Skeletal muscle satellite cell (primary cell): ENCODE results near the gene TMEM120A.

Source experiments
- H3K27me3 ChIP-seq: 2 replicates; pipeline ENCODE4 v1.7.0; 2013; ENCODE audit warnings: low read length; ENCODE audit not compliant: control insufficient read depth, insufficient read depth
- H3K36me3 ChIP-seq: 2 replicates; pipeline ENCODE4 v1.7.0; 2013; ENCODE audit warnings: mild to moderate bottlenecking, control low read depth, low read length; ENCODE audit not compliant: insufficient read depth
- H3K4me1 ChIP-seq: 2 replicates; pipeline ENCODE4 v1.7.0; 2013; ENCODE audit warnings: low read length; ENCODE audit not compliant: control insufficient read depth, insufficient read depth
- H3K4me2 ChIP-seq: 2 replicates; pipeline ENCODE4 v1.7.0; 2013; ENCODE audit warnings: mild to moderate bottlenecking, low read length
- H3K4me3 ChIP-seq: 2 replicates; pipeline ENCODE4 v1.7.0; 2013; ENCODE audit warnings: low read length
- H3K9ac ChIP-seq: 2 replicates; pipeline ENCODE4 v1.7.0; 2013; ENCODE audit warnings: mild to moderate bottlenecking, low read depth, low read length, moderate library complexity
- H3K9me3 ChIP-seq: replicated peaks from 2 replicates; pipeline ENCODE4 v1.7.0; 2013; ENCODE audit warnings: mild to moderate bottlenecking, control low read depth, low read length

The TMEM120A gene

DNA sequence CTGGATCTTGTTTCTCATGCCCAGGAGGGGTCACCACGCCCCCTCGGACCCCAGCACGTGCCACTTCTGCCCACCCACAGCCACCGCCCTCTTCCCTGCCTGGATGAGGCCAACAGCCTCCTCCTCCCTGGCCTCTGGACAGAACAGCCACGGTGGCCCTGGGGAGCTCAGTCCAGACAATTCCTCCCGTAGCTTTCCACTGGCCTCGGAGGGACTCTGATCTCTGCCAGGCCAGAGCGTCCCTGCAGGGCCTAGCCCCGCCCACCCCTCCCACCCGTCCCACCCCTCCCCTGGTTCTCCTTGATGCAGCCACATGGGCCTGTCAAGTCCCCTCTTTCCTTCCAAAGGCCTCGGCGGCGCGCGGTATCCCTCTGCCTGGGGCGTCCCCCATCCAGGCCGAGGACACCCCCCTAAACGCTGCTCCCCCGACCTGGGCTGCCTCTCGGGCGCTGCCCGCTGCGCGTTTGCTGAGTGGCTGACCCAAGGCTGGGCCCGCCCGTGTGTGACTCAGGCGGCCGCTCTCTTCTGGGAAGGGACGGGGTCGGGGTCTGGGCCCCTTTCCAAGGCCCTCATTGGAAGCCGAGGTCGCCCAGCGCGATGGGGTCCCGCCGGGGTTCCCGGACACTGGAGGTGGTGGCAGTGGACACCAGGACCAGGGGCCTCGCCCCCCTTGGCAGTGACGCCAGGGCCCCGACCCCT lies 557 bp downstream of the TMEM120A start:
- H3K4me1 ChIP-seq, result peaks cover 11% of the 10 kb centered on the region
- no peaks in the 10 kb centered on the region for H3K9me3 ChIP-seq
- peak overlapping the region; percentile 100 for H3K4me2 ChIP-seq
- H3K36me3 ChIP-seq, result peaks cover 11% of the 10 kb centered on the region
- no peaks in the 10 kb centered on the region for H3K27me3 ChIP-seq
- peak overlapping the region; percentile 86 for H3K9ac ChIP-seq
- peak overlapping the region; percentile 97 for H3K4me3 ChIP-seq

DNA sequence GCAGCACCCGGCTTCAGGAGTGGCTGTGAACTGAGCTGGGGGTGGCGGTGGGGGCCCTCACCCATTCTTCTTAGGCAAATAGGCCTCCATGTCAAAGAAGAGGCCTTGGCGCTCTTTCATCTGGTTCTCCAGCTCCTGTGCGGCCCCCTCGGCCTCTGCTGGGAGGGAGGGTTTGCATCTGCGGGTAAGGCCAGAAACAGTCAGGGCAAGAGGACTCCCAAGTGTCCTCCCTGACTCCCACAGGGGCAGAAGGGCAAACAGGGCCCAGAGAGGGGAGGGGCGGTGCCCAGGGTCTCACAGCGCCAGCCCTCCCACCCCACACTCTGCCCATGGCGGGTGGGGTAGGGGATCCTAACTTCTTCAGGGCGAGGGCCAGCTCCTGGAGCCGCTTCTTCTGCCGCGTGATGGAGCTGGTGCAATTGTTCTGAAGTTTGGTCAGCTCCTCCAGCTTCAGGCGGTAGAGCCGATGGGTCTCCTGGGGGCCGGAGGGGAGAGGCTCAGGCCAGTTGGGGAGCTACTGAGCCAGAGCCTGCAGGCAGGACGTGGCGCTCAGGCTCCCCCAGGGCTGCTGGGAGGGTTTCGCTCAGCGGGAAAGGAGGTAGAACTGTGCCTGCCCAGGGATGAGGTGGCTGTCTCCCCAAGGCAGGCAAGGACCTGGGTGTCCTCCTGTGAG lies 2.2 kb downstream of the TMEM120A start:
- H3K4me2 ChIP-seq, result no peak overlapping the region
- peaks cover 19% of the 10 kb centered on the region for H3K36me3 ChIP-seq
- H3K4me3 ChIP-seq, result no peak overlapping the region
- H3K27me3 ChIP-seq, result no peaks in the 10 kb centered on the region
- H3K4me1 ChIP-seq, result peaks cover 11% of the 10 kb centered on the region
- no peaks in the 10 kb centered on the region for H3K9me3 ChIP-seq
- H3K9ac ChIP-seq, result no peak overlapping the region

DNA sequence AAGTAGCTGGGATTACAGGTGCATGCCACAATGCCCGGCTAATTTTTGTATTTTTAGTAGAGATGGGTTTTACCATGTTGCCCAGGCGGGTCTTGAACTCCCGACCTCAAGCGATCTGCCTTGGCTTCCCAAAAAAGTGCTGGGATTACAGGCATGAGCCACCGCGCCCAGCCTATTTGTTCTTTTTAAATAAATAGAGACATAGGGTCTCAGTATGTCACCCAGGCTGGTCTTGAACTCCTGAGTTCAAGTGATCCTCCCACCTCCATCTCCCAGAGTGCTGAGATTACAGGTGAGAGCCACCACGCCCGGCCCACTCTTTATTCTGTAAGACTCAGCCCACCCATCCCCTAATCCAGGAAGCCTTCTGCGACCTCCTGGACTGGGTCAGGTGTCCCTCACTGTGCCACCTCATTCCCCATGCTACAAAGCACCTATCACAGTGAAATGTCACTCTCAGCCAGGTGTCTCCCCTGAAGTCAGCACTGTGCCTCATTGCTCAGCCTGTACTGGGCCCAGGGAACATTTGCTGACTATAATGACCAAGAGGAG lies 2.8 kb downstream of the TMEM120A start:
- Histone ChIP-seq H3K36me3 (peaks cover 20% of the 10 kb centered on the region), H3K4me2 (no peak overlapping the region), H3K4me1 (peaks cover 11% of the 10 kb centered on the region)

DNA sequence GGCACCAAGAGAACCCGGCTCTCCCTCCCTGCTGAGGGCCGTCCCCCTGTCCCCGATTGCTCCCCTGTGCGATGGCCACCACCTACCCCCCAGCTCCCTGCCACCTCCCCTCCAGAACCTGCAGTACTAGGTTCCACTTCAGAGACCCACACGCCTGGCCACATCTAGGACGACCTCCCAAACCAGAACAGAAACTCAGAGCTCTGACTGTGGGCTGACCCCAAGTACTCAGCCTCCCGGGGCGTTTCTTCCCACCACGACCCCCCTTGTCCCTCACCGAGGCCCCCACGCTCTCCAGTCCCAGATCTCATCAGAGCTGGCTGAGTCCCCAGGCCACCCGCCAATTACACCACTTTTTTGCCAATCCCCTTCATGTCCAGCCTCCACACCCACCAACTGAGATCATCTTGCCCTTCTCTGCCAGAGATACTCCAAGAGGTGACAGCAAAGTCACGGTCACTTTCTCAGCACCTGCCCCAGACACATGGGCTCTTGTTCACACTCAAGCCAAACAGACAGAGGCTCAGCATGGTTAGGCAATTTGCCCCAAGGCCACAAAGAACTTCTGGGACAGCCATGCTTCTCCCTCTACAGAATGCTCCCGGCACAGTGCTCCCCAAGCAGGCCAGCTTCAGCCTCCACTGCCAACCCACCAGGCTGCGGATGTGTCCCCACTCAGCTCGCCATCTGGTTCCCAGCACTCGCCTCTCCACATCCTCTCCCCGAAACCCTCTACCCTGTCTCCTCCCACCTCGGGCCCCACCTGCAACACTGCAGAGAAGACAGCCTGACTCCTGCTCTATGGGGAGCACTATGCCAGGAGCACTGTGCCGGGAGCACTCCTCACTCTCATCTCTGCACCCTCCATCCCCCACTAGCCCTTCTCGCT lies 4.7 kb downstream of the TMEM120A start:
- Histone ChIP-seq H3K4me2 (no peak overlapping the region), H3K9ac (no peak overlapping the region), H3K27me3 (no peaks in the 10 kb centered on the region), H3K36me3 (peaks cover 21% of the 10 kb centered on the region), H3K9me3 (no peaks in the 10 kb centered on the region), H3K4me1 (peaks cover 8% of the 10 kb centered on the region), H3K4me3 (no peak overlapping the region)

More for the DNA sequence above, 2.8 kb downstream of the TMEM120A start:
- H3K9ac ChIP-seq, result no peak overlapping the region
- no peak overlapping the region for H3K4me3 ChIP-seq
- no peaks in the 10 kb centered on the region for H3K27me3 ChIP-seq
- no peaks in the 10 kb centered on the region for H3K9me3 ChIP-seq

DNA sequence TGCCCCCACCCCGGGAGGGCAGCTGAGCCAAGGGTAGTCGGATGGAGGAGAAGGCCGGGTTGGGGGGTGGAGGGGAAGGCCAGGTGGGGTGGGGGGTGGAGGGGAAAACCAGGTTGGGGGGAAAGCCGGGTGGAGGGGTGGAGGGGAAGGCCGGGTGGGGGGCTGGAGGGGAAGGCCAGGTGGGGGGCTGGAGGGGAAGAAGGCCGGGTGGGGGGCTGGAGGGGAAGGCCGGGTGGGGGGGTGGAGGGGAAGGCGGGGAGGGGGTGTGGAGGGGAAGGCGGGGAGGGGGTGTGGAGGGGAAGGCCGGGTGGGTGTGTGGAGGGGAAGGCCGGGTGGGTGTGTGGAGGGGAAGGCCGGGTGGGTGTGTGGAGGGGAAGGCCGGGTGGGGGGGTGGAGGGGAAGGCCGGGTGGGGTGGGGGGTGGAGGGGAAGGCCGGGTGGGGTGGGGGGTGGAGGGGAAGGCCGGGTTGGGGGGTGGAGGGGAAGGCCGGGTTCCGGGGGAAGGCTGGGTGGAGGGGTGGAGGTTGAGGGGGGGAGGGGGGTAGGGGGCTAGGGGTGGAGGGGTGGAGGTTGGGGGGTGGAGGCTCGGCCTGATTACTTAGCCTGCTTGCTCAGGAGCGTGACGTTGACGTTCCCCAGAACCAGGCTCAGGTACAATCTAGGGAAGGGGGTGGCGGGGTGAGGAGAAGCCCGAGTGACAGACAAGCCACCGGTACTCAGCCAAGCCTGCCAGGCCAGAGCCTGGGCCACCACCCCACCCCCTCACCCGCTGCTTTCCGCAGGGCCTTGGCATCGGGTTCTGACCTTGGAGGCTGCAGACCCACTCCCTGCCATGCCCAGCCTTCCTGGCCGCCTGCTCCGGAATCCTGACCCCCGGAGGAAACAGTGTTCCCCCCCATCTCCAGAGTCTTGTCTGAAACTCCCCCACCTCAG lies 5.6 kb downstream of the TMEM120A start:
- no peaks in the 10 kb centered on the region for H3K27me3 ChIP-seq
- peaks cover 6% of the 10 kb centered on the region for H3K4me1 ChIP-seq
- no peaks in the 10 kb centered on the region for H3K9me3 ChIP-seq
- no peak overlapping the region for H3K9ac ChIP-seq
- no peak overlapping the region for H3K4me2 ChIP-seq
- no peak overlapping the region for H3K4me3 ChIP-seq
- H3K36me3 ChIP-seq, result peaks cover 21% of the 10 kb centered on the region

DNA sequence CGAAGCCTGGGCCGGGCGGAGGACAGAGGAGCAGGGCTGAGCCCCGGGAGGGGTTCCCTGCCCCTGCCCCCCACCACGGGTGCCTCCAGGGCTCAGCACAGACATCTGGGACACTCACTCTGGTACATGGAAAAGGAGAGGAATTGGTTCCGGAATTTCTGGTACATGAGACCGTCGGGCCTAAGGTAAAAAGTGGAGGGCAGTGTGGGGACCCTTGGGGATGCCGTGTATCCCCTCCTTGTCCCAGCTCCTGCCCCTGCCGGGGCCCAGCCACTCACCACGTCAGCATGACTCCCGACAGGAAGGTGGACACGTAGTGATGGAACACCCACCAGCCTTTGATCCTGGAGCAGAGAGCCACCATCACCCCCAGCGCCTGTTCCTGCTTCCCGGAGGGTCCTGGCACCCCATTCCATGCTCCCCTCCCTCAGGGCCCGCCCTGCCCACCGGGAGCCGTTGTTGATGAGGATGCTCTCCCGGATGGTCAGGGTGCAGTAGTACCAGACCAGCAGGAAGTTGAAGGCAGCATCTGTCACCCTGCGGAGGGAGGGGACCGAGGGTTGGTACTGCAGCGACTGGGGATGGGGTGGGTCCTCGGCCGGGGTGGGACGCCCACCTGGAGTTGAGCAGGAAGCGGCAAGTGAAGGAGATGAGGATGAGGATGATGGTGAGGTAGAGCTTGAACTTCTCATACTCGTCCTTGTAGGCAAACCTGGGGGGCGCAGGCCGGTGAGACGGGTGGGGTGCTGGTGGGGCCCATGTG lies 6.4 kb downstream of the TMEM120A start:
- Histone ChIP-seq H3K4me2 (no peak overlapping the region), H3K36me3 (peaks cover 26% of the 10 kb centered on the region), H3K4me3 (no peak overlapping the region), H3K9me3 (no peaks in the 10 kb centered on the region), H3K9ac (no peak overlapping the region), H3K4me1 (no peaks in the 10 kb centered on the region), H3K27me3 (no peaks in the 10 kb centered on the region)

DNA sequence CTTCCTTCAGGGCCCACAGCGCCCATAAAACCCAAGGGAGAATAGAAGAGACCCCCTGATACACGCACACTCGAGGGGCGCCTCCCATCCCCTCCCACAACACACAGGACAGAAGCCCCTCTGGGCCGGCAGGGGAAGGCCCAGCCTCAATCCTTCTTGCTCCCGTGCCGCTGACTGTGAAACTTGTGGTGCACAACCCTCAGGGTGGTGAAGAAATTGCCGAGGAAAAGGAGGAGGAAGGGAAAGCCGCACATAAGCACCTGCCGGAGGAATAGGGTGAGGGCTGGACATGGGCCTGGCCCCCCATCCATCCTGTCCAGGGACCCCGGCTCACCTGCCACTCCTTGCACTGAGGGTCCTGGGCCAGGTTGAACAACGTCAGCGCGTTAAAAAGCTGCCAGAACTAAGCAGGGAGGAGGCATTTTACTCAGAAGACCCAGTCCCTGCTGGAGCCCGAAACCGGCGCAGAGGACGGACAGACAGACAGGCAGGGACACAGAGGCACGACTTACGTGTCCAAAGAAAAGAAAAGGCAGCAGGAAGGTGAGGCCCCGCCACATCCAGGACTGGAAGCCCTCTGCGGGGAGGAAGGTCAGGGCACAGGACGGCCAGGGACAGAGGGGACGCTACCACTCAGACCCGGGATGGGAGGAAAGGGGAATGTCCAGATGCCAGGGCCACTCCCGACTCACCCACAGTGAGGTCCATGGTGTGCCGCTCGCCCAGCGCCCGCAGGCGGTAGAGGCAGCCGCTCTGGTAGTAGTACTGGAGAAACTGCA lies 7.2 kb downstream of the TMEM120A start:
- no peaks in the 10 kb centered on the region for H3K4me1 ChIP-seq
- H3K27me3 ChIP-seq, result no peaks in the 10 kb centered on the region
- no peak overlapping the region for H3K9ac ChIP-seq
- no peak overlapping the region for H3K4me2 ChIP-seq
- H3K9me3 ChIP-seq, result no peaks in the 10 kb centered on the region
- peaks cover 33% of the 10 kb centered on the region for H3K36me3 ChIP-seq
- no peak overlapping the region for H3K4me3 ChIP-seq

DNA sequence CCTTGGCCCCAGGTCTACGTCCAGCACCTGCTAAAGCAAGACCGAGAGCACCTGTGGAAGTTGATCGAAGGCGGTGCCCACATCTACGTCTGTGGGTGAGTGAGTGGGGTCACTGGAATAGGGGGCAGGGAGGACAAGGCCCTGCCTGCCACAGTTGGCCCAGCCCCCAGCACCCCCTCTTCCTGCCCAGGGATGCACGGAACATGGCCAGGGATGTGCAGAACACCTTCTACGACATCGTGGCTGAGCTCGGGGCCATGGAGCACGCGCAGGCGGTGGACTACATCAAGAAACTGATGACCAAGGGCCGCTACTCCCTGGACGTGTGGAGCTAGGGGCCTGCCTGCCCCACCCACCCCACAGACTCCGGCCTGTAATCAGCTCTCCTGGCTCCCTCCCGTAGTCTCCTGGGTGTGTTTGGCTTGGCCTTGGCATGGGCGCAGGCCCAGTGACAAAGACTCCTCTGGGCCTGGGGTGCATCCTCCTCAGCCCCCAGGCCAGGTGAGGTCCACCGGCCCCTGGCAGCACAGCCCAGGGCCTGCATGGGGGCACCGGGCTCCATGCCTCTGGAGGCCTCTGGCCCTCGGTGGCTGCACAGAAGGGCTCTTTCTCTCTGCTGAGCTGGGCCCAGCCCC lies 8.1 kb downstream of the TMEM120A start:
- Histone ChIP-seq H3K4me1 (no peaks in the 10 kb centered on the region), H3K9ac (no peak overlapping the region), H3K9me3 (no peaks in the 10 kb centered on the region), H3K4me3 (no peak overlapping the region), H3K36me3 (peaks cover 42% of the 10 kb centered on the region), H3K27me3 (no peaks in the 10 kb centered on the region), H3K4me2 (no peak overlapping the region)

DNA sequence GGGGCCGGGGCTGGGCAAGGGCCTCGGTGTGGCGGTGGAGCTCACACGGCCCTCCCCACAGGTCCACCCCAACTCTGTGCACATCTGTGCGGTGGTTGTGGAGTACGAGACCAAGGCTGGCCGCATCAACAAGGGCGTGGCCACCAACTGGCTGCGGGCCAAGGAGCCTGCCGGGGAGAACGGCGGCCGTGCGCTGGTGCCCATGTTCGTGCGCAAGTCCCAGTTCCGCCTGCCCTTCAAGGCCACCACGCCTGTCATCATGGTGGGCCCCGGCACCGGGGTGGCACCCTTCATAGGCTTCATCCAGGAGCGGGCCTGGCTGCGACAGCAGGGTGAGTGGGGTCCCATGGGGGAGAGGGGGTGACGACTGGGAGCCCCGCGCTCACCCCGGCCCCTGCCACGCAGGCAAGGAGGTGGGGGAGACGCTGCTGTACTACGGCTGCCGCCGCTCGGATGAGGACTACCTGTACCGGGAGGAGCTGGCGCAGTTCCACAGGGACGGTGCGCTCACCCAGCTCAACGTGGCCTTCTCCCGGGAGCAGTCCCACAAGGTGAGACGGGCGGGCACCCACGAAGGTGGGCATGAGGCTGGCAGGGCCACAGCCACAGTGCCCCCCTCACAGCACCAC lies 8.8 kb downstream of the TMEM120A start:
- H3K36me3 ChIP-seq, result peaks cover 44% of the 10 kb centered on the region
- H3K27me3 ChIP-seq, result no peaks in the 10 kb centered on the region
- no peak overlapping the region for H3K9ac ChIP-seq
- no peaks in the 10 kb centered on the region for H3K4me1 ChIP-seq
- no peak overlapping the region for H3K4me2 ChIP-seq
- no peaks in the 10 kb centered on the region for H3K9me3 ChIP-seq
- H3K4me3 ChIP-seq, result no peak overlapping the region
